GM12878 (cell line): ENCODE data around the gene TMEM272. TPM values are rescaled to one million over a fixed set of nuclear protein-coding genes. Genes with fewer than 3 reads are reported as not detected.

Experiments
- ATAC-seq: fragments of 200-7000 bp; cut with Tn5 transposase; 3 replicates; pipeline ENCODE4 v1.9.1; 2020; ENCODE audit warnings: mild to moderate bottlenecking, moderate library complexity
- BruUV-seq: library from RNA; stranded (reverse); fragments of 400-500 nt; replicated peaks from 2 replicates; lab custom pipeline; 2021; lab: Mats Ljungman, UMichigan
- CTCF ChIA-PET: fragments of 300-600 bp; sonication (Branson Sonifier 250); formaldehyde crosslinking; extraction: SDS; loops from one replicate; lab custom pipeline; 2021; ENCODE audit warnings: inconsistent platforms; lab: Yijun Ruan, JAX
- POLR2A ChIA-PET: fragments of 350-600 bp; formaldehyde crosslinking; extraction: SDS; loops from one replicate; lab custom pipeline; 2021; ENCODE audit warnings: inconsistent platforms; lab: Charles Lee
- RAD21 ChIA-PET: fragments of 300-600 bp; sonication (Branson Sonifier 250); formaldehyde crosslinking; loops from one replicate; lab custom pipeline; 2023; ENCODE audit warnings: antibody characterized with exemption; ENCODE audit not compliant: unreplicated experiment; lab: Charles Lee
- SMC1A ChIA-PET: fragments of 300-600 bp; sonication (Branson Sonifier 250); formaldehyde crosslinking; loops from one replicate; lab custom pipeline; 2023; ENCODE audit not compliant: unreplicated experiment, uncharacterized antibody; lab: Charles Lee
- DNase-seq: peaks from one replicate; pipeline ENCODE4 v3.0.0-alpha.2; 2011; ENCODE audit warnings: low read depth, low spot score
- FAIRE-seq: peaks from 3 replicates; lab custom pipeline; 2011; peaks lifted over from hg19 to GRCh38; lab: Jason Lieb, UNC
- H2AFZ ChIP-seq: 2 replicates; pipeline ENCODE4 v1.6.0; 2011; ENCODE audit warnings: low read depth, low read length, control low read depth; ENCODE audit not compliant: control insufficient read depth
- H3K27ac ChIP-seq: 2 replicates; pipeline ENCODE4 v1.5.1; 2011; ENCODE audit warnings: control low read depth; ENCODE audit not compliant: control insufficient read depth, insufficient read depth
- H3K27me3 ChIP-seq, 2 experiments: replicated peaks in 1 of 2; 2 replicates each; pipeline versions ENCODE4 v1.6.0 to v1.6.1; 2011; ENCODE audit warnings: low read length in 1 of 2; ENCODE audit not compliant: control insufficient read depth in 2 of 2, insufficient read depth in 2 of 2
- H3K36me3 ChIP-seq, 2 experiments: 2 replicates each; pipeline ENCODE4 v1.5.1; 2011; ENCODE audit warnings: low read length in 1 of 2; ENCODE audit not compliant: control insufficient read depth in 2 of 2, insufficient read depth in 2 of 2
- H3K4me1 ChIP-seq: 2 replicates; pipeline ENCODE4 v1.6.1; 2011; ENCODE audit warnings: mild to moderate bottlenecking, low read length, moderate library complexity, mixed read lengths; ENCODE audit not compliant: control insufficient read depth, insufficient read depth
- H3K4me2 ChIP-seq: 2 replicates; pipeline ENCODE4 v1.6.0; 2011; ENCODE audit warnings: control low read depth; ENCODE audit not compliant: control insufficient read depth, insufficient read depth
- H3K4me3 ChIP-seq: fragments of 200-600 bp; sonication (generic); 2 replicates; pipeline ENCODE4 v1.5.1; 2016
- H3K79me2 ChIP-seq: 2 replicates; pipeline ENCODE4 v1.6.0; 2011; ENCODE audit warnings: low read length; ENCODE audit not compliant: control insufficient read depth, insufficient read depth
- H3K9ac ChIP-seq: 2 replicates; pipeline ENCODE4 v1.8.0; 2011; ENCODE audit warnings: low read length, control low read depth, mixed read lengths; ENCODE audit not compliant: control insufficient read depth, insufficient read depth
- H3K9me3 ChIP-seq: replicated peaks from 3 replicates; pipeline ENCODE4 v1.5.1; 2011; ENCODE audit warnings: mild to moderate bottlenecking, low read length; ENCODE audit not compliant: control insufficient read depth, insufficient read depth
- H4K20me1 ChIP-seq: 2 replicates; pipeline ENCODE4 v1.6.0; 2011; ENCODE audit not compliant: control insufficient read depth, insufficient read depth
- FOS ChIP-seq: IDR thresholded peaks from 3 replicates; pipeline ENCODE4 v1.6.1; 2011; ENCODE audit warnings: borderline replicate concordance; ENCODE audit not compliant: insufficient read length; ENCODE audit errors: extremely low read depth
- MEF2A ChIP-seq: IDR thresholded peaks from 2 replicates; pipeline ENCODE4 v1.6.1; 2011; ENCODE audit warnings: low read depth, mild to moderate bottlenecking, low read length, moderate library complexity; ENCODE audit not compliant: insufficient read depth
- NR2C2 ChIP-seq: IDR thresholded peaks from 2 replicates; pipeline ENCODE4 v1.6.1; 2011; ENCODE audit warnings: borderline replicate concordance, low read depth; ENCODE audit not compliant: control insufficient read depth, insufficient read length
- SIN3A ChIP-seq: IDR thresholded peaks from 2 replicates; pipeline ENCODE4 v1.6.1; 2012; ENCODE audit warnings: low read depth, low read length, improper control_type of control experiment
- WGBS: methylation state at CpG from one replicate; pipeline ENCODE4 v1.1.6; 2016; ENCODE audit warnings: low lambda C conversion rate; ENCODE audit not compliant: insufficient replicate concordance, insufficient coverage; ENCODE audit errors: missing lambda C conversion rate; 5-methylcytosine and 5-hydroxymethylcytosine counted together
- in situ Hi-C: fragments of 300-500 bp; cut with MboI; formaldehyde crosslinking; loops from 9 replicates; pipeline ENCODE4 v1.14.3; 2018; ENCODE audit warnings: mixed read lengths
- intact Hi-C: fragments of 100-400 bp; cut with micrococcal nuclease; formaldehyde crosslinking; loops from one replicate; pipeline ENCODE4 v1.14.2; 2022; ENCODE audit not compliant: unreplicated experiment
- polyA plus RNA-seq, 11 experiments: library from polyadenylated mRNA; depleted of rRNA in 4 of 11; unstranded in 6 of 11; stranded (reverse) in 5 of 11; fragments of >200 nt; fragmentation: Nextera tagmentation in 4 of 11; fragmentation: Illumina TruSeq in 1 of 11; extraction: Ambion mirVana in 4 of 11; extraction: Trizol in 1 of 11; gene quantifications; 1 replicate in 1 of 11; 2 replicates in 10 of 11; pipeline versions ENCODE4 v1.2.1 to v1.2.3, GENCODE V29; 2011 to 2016; ENCODE audit warnings: inconsistent platforms in 2 of 11, missing spikeins in 2 of 11, low read depth in 1 of 11
- total RNA-seq, 4 experiments: library from RNA; depleted of rRNA in 3 of 4; stranded (reverse); fragments of >200 nt in 3 of 4; fragmentation: Illumina TruSeq in 1 of 4; extraction: Trizol in 1 of 4; gene quantifications; 2 replicates each; pipeline versions ENCODE4 v1.2.1 to v1.2.3, GENCODE V29; 2013 to 2021
- TF ChIP-seq, protein P1 (sequence below): fragments of 450-650 bp; formaldehyde crosslinking; IDR thresholded peaks from 2 replicates; pipeline ENCODE4 v1.4.0; 2022; ENCODE audit warnings: mild to moderate bottlenecking, moderate library complexity

TMEM272 gene
- total and polyA plus RNA-seq, 10 of the 15 experiments (the other 5 are each of a cell fraction or from before 2014, with no cell fraction given) = 0.01 to 0.04 TPM; not detected in 8

DNA sequence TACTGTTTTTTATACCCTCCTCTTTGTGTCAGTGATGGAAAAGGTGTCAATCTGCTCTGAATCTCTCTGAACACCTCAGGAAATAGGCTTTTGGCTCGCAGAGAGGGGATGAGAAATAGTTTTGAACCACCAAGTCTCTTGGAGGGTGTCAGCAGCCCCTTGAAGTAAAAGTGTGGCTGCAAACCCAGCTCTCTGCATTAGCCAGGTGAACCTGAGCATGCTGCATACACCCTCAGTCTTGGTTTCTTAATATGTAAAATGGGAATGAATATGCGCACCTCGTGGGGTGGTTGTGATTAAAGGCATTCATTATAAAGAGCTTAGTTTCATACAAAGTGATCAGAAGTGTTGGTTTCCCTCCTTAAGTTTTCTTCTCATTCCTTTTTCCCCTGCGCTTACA, 39.7 kb downstream of the TMEM272 start:
- RAD21 ChIA-PET = interaction anchor here (0.9 kb wide), 1 partner anchor 9 kb away, joined by 3 read pairs; no protein-coding TSS in a partner anchor
- DNase-seq (no peak), FAIRE-seq (no peak), ATAC-seq (no peak)
- BruUV-seq = no TSS peak
- POLR2A ChIA-PET = interaction anchor here (0.6 to 1.4 kb wide), 3 partner anchors 11 to 352 kb away, joined by 3 to 4 read pairs (median 3); partner anchors contain the start of gene INTS6
- no peak overlapping the region for H3K27ac ChIP-seq
- H3K36me3 ChIP-seq = no peaks in the 10 kb centered on the region
- H3K27me3 ChIP-seq = no peaks in the 10 kb centered on the region
- CTCF ChIA-PET = interaction anchor here (0.7 to 2.5 kb wide), 4 partner anchors 9 to 680 kb away, joined by 3 to 12 read pairs (median 6); no protein-coding TSS in a partner anchor
- intact Hi-C loops (no loop called here), in situ Hi-C loops (no loop called here)
- SMC1A ChIA-PET = interaction anchor here (1.1 to 2.4 kb wide), 6 partner anchors 8 to 104 kb away, joined by 3 to 19 read pairs (median 5); no protein-coding TSS in a partner anchor
- H3K4me1 ChIP-seq = peaks cover 17% of the 10 kb centered on the region
- H3K79me2 ChIP-seq = no peaks in the 10 kb centered on the region; the same call in 1 of the 2 replicates
- 79% methylated on average over 4 of the region's 4 CpGs for WGBS
- no peak overlapping the region for H2AFZ ChIP-seq
- TF ChIP-seq MEF2A (no peak), FOS (no peak), SIN3A (no peak), NR2C2 (no peak)
- TF ChIP-seq, protein P1, sequence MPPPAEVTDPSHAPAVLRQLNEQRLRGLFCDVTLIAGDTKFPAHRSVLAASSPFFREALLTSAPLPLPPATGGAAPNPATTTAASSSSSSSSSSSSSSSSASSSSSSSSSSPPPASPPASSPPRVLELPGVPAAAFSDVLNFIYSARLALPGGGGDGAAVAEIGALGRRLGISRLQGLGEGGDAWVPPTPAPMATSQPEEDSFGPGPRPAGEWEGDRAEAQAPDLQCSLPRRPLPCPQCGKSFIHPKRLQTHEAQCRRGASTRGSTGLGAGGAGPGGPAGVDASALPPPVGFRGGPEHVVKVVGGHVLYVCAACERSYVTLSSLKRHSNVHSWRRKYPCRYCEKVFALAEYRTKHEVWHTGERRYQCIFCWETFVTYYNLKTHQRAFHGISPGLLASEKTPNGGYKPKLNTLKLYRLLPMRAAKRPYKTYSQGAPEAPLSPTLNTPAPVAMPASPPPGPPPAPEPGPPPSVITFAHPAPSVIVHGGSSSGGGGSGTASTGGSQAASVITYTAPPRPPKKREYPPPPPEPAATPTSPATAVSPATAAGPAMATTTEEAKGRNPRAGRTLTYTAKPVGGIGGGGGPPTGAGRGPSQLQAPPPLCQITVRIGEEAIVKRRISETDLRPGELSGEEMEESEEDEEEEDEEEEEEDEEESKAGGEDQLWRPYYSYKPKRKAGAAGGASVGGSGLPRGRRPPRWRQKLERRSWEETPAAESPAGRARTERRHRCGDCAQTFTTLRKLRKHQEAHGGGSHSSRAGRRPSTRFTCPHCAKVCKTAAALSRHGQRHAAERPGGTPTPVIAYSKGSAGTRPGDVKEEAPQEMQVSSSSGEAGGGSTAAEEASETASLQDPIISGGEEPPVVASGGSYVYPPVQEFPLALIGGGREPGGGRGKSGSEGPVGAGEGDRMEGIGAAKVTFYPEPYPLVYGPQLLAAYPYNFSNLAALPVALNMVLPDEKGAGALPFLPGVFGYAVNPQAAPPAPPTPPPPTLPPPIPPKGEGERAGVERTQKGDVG (CRISPR knock-in tag) = no peak
- no peaks in the 10 kb centered on the region for H4K20me1 ChIP-seq
- H3K4me2 ChIP-seq = peak overlapping the region; percentile 47
- peak overlapping the region; percentile 82; the same call in 1 of the 2 replicates for H3K4me3 ChIP-seq
- H3K9ac ChIP-seq = no peak overlapping the region
- no peaks in the 10 kb centered on the region for H3K9me3 ChIP-seq
